GM23338 (cell line): ENCODE results near the gene ACAD8. TPM values are rescaled to one million over a fixed set of nuclear protein-coding genes. Genes with fewer than 3 reads are reported as not detected.

Experiments used
- ATAC-seq: fragments of 200-7000 bp; cut with Tn5 transposase; 3 replicates; pipeline ENCODE4 v1.9.1; 2020
- DNase-seq: peaks from one replicate; pipeline ENCODE4 v3.0.0-alpha.2; 2015; ENCODE audit warnings: low spot score
- H2AFZ ChIP-seq: fragments of 200-600 bp; sonication (generic); 2 replicates; pipeline ENCODE4 v1.8.0; 2016; ENCODE audit warnings: antibody characterized with exemption, mild to moderate bottlenecking, moderate library complexity
- H3F3A ChIP-seq: fragments of 200-600 bp; sonication (generic); replicated peaks from 2 replicates; pipeline ENCODE4 v1.8.0; 2017; ENCODE audit warnings: antibody characterized with exemption, mixed run types, low read depth
- H3K27ac ChIP-seq: fragments of 200-600 bp; sonication (generic); 2 replicates; pipeline ENCODE4 v1.6.1; 2016; ENCODE audit warnings: low read depth
- H3K27me3 ChIP-seq: fragments of 200-600 bp; sonication (generic); 2 replicates; pipeline ENCODE4 v1.8.0; 2016; ENCODE audit warnings: mild to moderate bottlenecking, mixed run types, moderate library complexity; ENCODE audit not compliant: insufficient read depth
- H3K36me3 ChIP-seq: fragments of 200-600 bp; sonication (generic); 2 replicates; pipeline ENCODE4 v1.8.0; 2016; ENCODE audit warnings: mild to moderate bottlenecking; ENCODE audit not compliant: insufficient read depth
- H3K4me1 ChIP-seq: fragments of 200-600 bp; sonication (generic); 2 replicates; pipeline ENCODE4 v1.8.0; 2016; ENCODE audit warnings: mild to moderate bottlenecking, moderate library complexity; ENCODE audit not compliant: insufficient read depth
- H3K4me2 ChIP-seq: fragments of 200-600 bp; sonication (generic); 2 replicates; pipeline ENCODE4 v1.7.1; 2017; ENCODE audit warnings: mixed run types
- H3K4me3 ChIP-seq: fragments of 200-600 bp; sonication (generic); 2 replicates; pipeline ENCODE4 v1.6.1; 2016; ENCODE audit warnings: mixed run types
- H3K79me2 ChIP-seq: fragments of 200-600 bp; sonication (generic); replicated peaks from 2 replicates; pipeline ENCODE4 v1.8.0; 2017; ENCODE audit warnings: mild to moderate bottlenecking; ENCODE audit not compliant: insufficient read depth
- H3K9me2 ChIP-seq: fragments of 200-600 bp; sonication (generic); 2 replicates; pipeline ENCODE4 v1.8.0; 2017; ENCODE audit not compliant: insufficient read depth
- H4K20me1 ChIP-seq: fragments of 200-600 bp; sonication (generic); replicated peaks from 2 replicates; pipeline ENCODE4 v1.8.0; 2017; ENCODE audit warnings: mild to moderate bottlenecking; ENCODE audit not compliant: insufficient read depth
- H3K27ac Mint-ChIP-seq: 2 replicates; pipeline ENCODE4 v1.8.0; 2020; ENCODE audit warnings: inconsistent platforms, mild to moderate bottlenecking, moderate library complexity, mixed read lengths
- H3K27me3 Mint-ChIP-seq: 3 replicates; pipeline ENCODE4 v1.8.0; 2022; ENCODE audit warnings: low read depth, mild to moderate bottlenecking, moderate library complexity, mixed read lengths, inconsistent platforms; ENCODE audit not compliant: insufficient read depth, poor library complexity
- H3K36me3 Mint-ChIP-seq: 3 replicates; pipeline ENCODE4 v1.8.0; 2021; ENCODE audit warnings: low read depth, mild to moderate bottlenecking, inconsistent platforms, moderate library complexity, mixed read lengths
- H3K4me1 Mint-ChIP-seq: 3 replicates; pipeline ENCODE4 v1.8.0; 2020; ENCODE audit warnings: mild to moderate bottlenecking, inconsistent platforms, mixed read lengths
- H3K4me3 Mint-ChIP-seq: 3 replicates; pipeline ENCODE4 v1.8.0; 2021; ENCODE audit warnings: moderate library complexity, mild to moderate bottlenecking, inconsistent platforms, mixed read lengths
- H3K9me3 Mint-ChIP-seq: 3 replicates; pipeline ENCODE4 v1.8.0; 2020; ENCODE audit warnings: moderate library complexity, mild to moderate bottlenecking, inconsistent platforms, mixed read lengths
- CREB1 ChIP-seq: fragments of 250-450 bp; sonication (Bioruptor Pico); IDR thresholded peaks from 2 replicates; pipeline ENCODE4 v1.5.0; 2020; ENCODE audit warnings: low read depth, mild to moderate bottlenecking, moderate library complexity
- EZH2phosphoT487 ChIP-seq: fragments of 200-600 bp; sonication (generic); IDR thresholded peaks from one replicate; pipeline ENCODE4 v1.8.1; 2018; ENCODE audit warnings: antibody characterized with exemption; ENCODE audit not compliant: unreplicated experiment
- JUNB ChIP-seq: IDR thresholded peaks from one replicate; pipeline ENCODE4 v1.6.1; 2016; ENCODE audit warnings: antibody characterized with exemption; ENCODE audit not compliant: unreplicated experiment
- NANOG ChIP-seq: IDR thresholded peaks from 2 replicates; pipeline ENCODE4 v1.6.1; 2016; ENCODE audit warnings: antibody characterized with exemption, borderline replicate concordance
- POLR2AphosphoS5 ChIP-seq: IDR thresholded peaks from 2 replicates; pipeline ENCODE4 v1.6.1; 2016; ENCODE audit warnings: antibody characterized with exemption, low read depth
- STAT1 ChIP-seq: IDR thresholded peaks from one replicate; pipeline ENCODE4 v1.6.1; 2016; ENCODE audit warnings: antibody characterized with exemption; ENCODE audit not compliant: unreplicated experiment
- ZNF114 ChIP-seq: fragments of 250-450 bp; sonication (Bioruptor Pico); IDR thresholded peaks from 2 replicates; pipeline ENCODE4 v1.5.0; 2020; ENCODE audit warnings: mild to moderate bottlenecking, moderate library complexity
- ZNF331 ChIP-seq: fragments of 250-450 bp; sonication (Bioruptor Pico); IDR thresholded peaks from 2 replicates; pipeline ENCODE4 v1.5.0; 2020; ENCODE audit warnings: low read depth, mild to moderate bottlenecking, moderate library complexity
- polyA plus RNA-seq: library from polyadenylated mRNA; unstranded; fragments of >200 nt; fragmentation: Nextera tagmentation; extraction: Ambion mirVana; gene quantifications from 2 replicates; pipeline ENCODE4 v1.2.1, GENCODE V29; 2016
- total RNA-seq: library from RNA; depleted of rRNA; stranded (reverse); fragments of >200 nt; shearing (Covaris generic); gene quantifications from 2 replicates; pipeline ENCODE4 v1.2.3, GENCODE V29; 2014
- TF ChIP-seq, protein P1 (sequence below): fragments of 250-450 bp; sonication (Bioruptor Pico); IDR thresholded peaks from 2 replicates; pipeline ENCODE4 v1.5.0; 2020; ENCODE audit warnings: mild to moderate bottlenecking, moderate library complexity
- TF ChIP-seq, protein P2 (sequence below): IDR thresholded peaks from one replicate; pipeline ENCODE4 v1.6.1; 2018; ENCODE audit warnings: antibody characterized with exemption; ENCODE audit not compliant: unreplicated experiment

The ACAD8 gene
- total and polyA plus RNA-seq, 2 experiments from 2014 or later: 43.2 to 65.4 TPM

DNA sequence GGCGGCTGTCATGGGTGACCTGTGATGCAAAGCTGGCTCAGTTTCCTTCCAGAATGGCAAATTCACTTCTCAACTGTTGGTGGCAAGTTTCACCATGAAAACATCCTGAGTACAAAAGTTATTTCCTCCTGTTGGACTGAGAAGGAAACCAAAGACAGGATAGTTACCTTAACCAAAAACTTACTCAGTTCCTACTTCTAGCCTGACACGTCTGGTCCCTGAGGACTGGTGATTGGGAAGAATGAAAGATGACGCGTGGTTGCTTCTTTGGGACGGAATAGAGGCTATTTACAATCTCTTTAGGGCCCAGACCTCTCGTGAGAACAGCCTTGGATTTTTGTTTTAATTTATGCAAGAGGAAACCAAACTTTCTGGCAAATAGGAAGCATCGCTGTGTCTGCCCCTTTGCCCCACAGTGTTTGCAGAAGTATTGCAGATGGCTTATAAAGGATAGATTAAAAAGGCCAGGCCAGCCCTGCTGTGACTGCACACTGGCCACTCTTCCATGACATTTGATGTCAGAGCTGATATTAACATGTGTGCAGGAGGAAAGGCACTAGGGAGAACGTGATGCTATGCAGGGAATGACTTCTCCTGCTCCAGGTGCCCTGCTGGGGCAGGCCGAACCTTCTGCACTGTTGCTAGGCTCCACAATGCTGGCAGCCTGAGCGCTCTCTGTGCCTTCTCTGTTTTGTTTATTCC, 21.3 kb upstream of the ACAD8 start (continued):
- TF ChIP-seq, protein P1, sequence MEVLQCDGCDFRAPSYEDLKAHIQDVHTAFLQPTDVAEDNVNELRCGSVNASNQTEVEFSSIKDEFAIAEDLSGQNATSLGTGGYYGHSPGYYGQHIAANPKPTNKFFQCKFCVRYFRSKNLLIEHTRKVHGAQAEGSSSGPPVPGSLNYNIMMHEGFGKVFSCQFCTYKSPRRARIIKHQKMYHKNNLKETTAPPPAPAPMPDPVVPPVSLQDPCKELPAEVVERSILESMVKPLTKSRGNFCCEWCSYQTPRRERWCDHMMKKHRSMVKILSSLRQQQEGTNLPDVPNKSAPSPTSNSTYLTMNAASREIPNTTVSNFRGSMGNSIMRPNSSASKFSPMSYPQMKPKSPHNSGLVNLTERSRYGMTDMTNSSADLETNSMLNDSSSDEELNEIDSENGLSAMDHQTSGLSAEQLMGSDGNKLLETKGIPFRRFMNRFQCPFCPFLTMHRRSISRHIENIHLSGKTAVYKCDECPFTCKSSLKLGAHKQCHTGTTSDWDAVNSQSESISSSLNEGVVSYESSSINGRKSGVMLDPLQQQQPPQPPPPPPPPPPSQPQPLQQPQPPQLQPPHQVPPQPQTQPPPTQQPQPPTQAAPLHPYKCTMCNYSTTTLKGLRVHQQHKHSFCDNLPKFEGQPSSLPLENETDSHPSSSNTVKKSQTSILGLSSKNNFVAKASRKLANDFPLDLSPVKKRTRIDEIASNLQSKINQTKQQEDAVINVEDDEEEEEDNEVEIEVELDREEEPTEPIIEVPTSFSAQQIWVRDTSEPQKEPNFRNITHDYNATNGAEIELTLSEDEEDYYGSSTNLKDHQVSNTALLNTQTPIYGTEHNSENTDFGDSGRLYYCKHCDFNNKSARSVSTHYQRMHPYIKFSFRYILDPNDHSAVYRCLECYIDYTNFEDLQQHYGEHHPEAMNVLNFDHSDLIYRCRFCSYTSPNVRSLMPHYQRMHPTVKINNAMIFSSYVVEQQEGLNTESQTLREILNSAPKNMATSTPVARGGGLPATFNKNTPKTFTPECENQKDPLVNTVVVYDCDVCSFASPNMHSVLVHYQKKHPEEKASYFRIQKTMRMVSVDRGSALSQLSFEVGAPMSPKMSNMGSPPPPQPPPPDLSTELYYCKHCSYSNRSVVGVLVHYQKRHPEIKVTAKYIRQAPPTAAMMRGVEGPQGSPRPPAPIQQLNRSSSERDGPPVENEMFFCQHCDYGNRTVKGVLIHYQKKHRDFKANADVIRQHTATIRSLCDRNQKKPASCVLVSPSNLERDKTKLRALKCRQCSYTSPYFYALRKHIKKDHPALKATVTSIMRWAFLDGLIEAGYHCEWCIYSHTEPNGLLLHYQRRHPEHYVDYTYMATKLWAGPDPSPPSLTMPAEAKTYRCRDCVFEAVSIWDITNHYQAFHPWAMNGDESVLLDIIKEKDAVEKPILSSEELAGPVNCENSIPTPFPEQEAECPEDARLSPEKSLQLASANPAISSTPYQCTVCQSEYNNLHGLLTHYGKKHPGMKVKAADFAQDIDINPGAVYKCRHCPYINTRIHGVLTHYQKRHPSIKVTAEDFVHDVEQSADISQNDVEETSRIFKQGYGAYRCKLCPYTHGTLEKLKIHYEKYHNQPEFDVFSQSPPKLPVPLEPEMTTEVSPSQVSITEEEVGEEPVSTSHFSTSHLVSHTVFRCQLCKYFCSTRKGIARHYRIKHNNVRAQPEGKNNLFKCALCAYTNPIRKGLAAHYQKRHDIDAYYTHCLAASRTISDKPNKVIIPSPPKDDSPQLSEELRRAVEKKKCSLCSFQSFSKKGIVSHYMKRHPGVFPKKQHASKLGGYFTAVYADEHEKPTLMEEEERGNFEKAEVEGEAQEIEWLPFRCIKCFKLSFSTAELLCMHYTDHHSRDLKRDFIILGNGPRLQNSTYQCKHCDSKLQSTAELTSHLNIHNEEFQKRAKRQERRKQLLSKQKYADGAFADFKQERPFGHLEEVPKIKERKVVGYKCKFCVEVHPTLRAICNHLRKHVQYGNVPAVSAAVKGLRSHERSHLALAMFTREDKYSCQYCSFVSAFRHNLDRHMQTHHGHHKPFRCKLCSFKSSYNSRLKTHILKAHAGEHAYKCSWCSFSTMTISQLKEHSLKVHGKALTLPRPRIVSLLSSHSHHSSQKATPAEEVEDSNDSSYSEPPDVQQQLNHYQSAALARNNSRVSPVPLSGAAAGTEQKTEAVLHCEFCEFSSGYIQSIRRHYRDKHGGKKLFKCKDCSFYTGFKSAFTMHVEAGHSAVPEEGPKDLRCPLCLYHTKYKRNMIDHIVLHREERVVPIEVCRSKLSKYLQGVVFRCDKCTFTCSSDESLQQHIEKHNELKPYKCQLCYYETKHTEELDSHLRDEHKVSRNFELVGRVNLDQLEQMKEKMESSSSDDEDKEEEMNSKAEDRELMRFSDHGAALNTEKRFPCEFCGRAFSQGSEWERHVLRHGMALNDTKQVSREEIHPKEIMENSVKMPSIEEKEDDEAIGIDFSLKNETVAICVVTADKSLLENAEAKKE (CRISPR knock-in tag): no peak
- no peak for TF ChIP-seq POLR2AphosphoS5

DNA sequence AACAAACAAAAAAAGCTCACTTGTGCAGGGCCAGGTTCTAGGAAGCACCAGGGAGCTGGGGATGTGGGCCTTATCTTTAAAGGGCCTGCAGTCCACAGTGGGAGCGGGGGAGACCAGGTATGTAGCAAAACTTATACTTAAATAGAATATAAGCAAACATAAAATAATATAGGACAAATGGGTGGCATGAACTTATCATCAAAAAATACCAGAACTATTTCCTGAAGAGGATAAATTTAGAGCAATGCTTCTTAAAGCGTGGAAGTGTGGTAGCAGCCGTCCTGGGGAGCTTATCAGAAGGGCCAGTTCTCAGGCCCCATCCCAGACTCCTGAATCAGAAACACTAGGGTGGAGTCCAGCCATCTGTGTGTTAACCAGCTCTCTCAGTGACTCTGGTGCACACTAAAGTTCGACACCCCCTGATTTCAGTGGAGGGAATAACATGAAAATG, 19.6 kb upstream of the ACAD8 start:
- H3K27ac ChIP-seq: no peak overlapping the region
- ATAC-seq: no peak
- TF ChIP-seq CREB1 (CRISPR knock-in tag): no peak
- no peak for TF ChIP-seq JUNB
- TF ChIP-seq, protein P2, sequence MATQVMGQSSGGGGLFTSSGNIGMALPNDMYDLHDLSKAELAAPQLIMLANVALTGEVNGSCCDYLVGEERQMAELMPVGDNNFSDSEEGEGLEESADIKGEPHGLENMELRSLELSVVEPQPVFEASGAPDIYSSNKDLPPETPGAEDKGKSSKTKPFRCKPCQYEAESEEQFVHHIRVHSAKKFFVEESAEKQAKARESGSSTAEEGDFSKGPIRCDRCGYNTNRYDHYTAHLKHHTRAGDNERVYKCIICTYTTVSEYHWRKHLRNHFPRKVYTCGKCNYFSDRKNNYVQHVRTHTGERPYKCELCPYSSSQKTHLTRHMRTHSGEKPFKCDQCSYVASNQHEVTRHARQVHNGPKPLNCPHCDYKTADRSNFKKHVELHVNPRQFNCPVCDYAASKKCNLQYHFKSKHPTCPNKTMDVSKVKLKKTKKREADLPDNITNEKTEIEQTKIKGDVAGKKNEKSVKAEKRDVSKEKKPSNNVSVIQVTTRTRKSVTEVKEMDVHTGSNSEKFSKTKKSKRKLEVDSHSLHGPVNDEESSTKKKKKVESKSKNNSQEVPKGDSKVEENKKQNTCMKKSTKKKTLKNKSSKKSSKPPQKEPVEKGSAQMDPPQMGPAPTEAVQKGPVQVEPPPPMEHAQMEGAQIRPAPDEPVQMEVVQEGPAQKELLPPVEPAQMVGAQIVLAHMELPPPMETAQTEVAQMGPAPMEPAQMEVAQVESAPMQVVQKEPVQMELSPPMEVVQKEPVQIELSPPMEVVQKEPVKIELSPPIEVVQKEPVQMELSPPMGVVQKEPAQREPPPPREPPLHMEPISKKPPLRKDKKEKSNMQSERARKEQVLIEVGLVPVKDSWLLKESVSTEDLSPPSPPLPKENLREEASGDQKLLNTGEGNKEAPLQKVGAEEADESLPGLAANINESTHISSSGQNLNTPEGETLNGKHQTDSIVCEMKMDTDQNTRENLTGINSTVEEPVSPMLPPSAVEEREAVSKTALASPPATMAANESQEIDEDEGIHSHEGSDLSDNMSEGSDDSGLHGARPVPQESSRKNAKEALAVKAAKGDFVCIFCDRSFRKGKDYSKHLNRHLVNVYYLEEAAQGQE: no peak
- no peak for TF ChIP-seq ZNF331
- TF ChIP-seq NANOG: no peak
- no peak for TF ChIP-seq POLR2AphosphoS5
- no peak for TF ChIP-seq EZH2phosphoT487
- TF ChIP-seq ZNF114 (CRISPR knock-in tag): no peak
- no peak for TF ChIP-seq STAT1

More for the DNA sequence above, 19.6 kb upstream of the ACAD8 start:
- H3K4me3 ChIP-seq: no peak overlapping the region
- H3K27me3 Mint-ChIP-seq: peaks cover 4% of the 10 kb centered on the region
- no peak overlapping the region for H3K4me2 ChIP-seq
- peaks cover 8% of the 10 kb centered on the region for H3K4me1 Mint-ChIP-seq
- no peaks in the 10 kb centered on the region for H3K9me2 ChIP-seq
- peaks cover 3% of the 10 kb centered on the region; the same call in 2 of the 3 replicates for H3K36me3 Mint-ChIP-seq
- H3K9me3 Mint-ChIP-seq: no peaks in the 10 kb centered on the region
- H3K27ac Mint-ChIP-seq: no peak overlapping the region
- H3K36me3 ChIP-seq: no peaks in the 10 kb centered on the region
- H4K20me1 ChIP-seq: peaks cover 3% of the 10 kb centered on the region; the same call in 1 of the 2 replicates
- DNase-seq: no peak
- no peak overlapping the region for H3K4me3 Mint-ChIP-seq
- no peaks in the 10 kb centered on the region for H3K4me1 ChIP-seq
- H3K79me2 ChIP-seq: peaks cover 12% of the 10 kb centered on the region; the same call in 1 of the 2 replicates
- H2AFZ ChIP-seq: no peak overlapping the region
- no peaks in the 10 kb centered on the region for H3K27me3 ChIP-seq
- H3F3A ChIP-seq: no peaks in the 10 kb centered on the region
